ENCODE measurements around the gene ZNF74. TPM values are rescaled to one million over a fixed set of nuclear protein-coding genes. Genes with fewer than 3 reads are reported as not detected.

The ZNF74 gene
- total and polyA plus RNA-seq, 7 donors: 2.1 to 4.8 (median 4.0) TPM

- TF ChIP-seq, protein P1, sequence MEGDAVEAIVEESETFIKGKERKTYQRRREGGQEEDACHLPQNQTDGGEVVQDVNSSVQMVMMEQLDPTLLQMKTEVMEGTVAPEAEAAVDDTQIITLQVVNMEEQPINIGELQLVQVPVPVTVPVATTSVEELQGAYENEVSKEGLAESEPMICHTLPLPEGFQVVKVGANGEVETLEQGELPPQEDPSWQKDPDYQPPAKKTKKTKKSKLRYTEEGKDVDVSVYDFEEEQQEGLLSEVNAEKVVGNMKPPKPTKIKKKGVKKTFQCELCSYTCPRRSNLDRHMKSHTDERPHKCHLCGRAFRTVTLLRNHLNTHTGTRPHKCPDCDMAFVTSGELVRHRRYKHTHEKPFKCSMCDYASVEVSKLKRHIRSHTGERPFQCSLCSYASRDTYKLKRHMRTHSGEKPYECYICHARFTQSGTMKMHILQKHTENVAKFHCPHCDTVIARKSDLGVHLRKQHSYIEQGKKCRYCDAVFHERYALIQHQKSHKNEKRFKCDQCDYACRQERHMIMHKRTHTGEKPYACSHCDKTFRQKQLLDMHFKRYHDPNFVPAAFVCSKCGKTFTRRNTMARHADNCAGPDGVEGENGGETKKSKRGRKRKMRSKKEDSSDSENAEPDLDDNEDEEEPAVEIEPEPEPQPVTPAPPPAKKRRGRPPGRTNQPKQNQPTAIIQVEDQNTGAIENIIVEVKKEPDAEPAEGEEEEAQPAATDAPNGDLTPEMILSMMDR (IDR thresholded peaks at IDR 0.05): no peak
- Histone ChIP-seq H3K36me3 (ENCODE audit: insufficient read depth in 1 of 2, low read depth in 1 of 2) (no peaks in the 10 kb centered on the region), H3K4me1 (no peaks in the 10 kb centered on the region), H3K4me3 (no peak overlapping the region), H3K27ac (no peak overlapping the region), H3K9me3 (no peaks in the 10 kb centered on the region), H3K27me3 (ENCODE audit: insufficient read depth in 3 of 3, low read length in 2 of 3) (peaks cover 0 to 15% (median 0%) of the 10 kb centered on the region in 3 donors)
- ATAC-seq (no peak), DNase-seq (no peak)
- intact Hi-C loops (cut with DNase I): no loop called here
- WGBS, 3 donors: 68 to 93% (median 89%) methylated on average over 2 of the region's 2 CpGs
Measured at GRCh38 chr22:20384171-20384570, 9.8 kb upstream of the ZNF74 start.

- Histone ChIP-seq H3K4me3 (no peak overlapping the region), H3K27ac (no peak overlapping the region), H3K9me3 (no peaks in the 10 kb centered on the region), H3K4me1 (no peaks in the 10 kb centered on the region), H3K36me3 (ENCODE audit: insufficient read depth in 1 of 2, low read depth in 1 of 2) (no peaks in the 10 kb centered on the region), H3K27me3 (ENCODE audit: insufficient read depth in 3 of 3, low read length in 2 of 3) (peaks cover 0 to 15% (median 0%) of the 10 kb centered on the region in 3 donors)
- DNase-seq (no peak), ATAC-seq (no peak)
- intact Hi-C loops (cut with DNase I): no loop called here
- TF ChIP-seq, protein P1 (IDR thresholded peaks at IDR 0.05): no peak
- 89 to 91% (median 91%) methylated on average over 6 of the region's 6 CpGs for WGBS, 3 donors
Measured at GRCh38 chr22:20384865-20385264, 9.1 kb upstream of the ZNF74 start.

GRCh38 chr22:20386336-20386735, 7.6 kb upstream of the ZNF74 start:
- H3K4me3 ChIP-seq: no peak overlapping the region
- H3K9me3 ChIP-seq: no peaks in the 10 kb centered on the region
- no peak for ATAC-seq
- peaks cover 0 to 15% (median 0%) of the 10 kb centered on the region in 3 donors for H3K27me3 ChIP-seq (ENCODE audit: insufficient read depth in 3 of 3, low read length in 2 of 3)
- 83 to 89% (median 86%) methylated on average over 2 of the region's 2 CpGs for WGBS, 3 donors
- DNase-seq: no peak
- intact Hi-C loops (cut with DNase I): no loop called here
- TF ChIP-seq, protein P1 (IDR thresholded peaks at IDR 0.05): no peak
- H3K4me1 ChIP-seq: no peaks in the 10 kb centered on the region
- no peak overlapping the region for H3K27ac ChIP-seq
- no peaks in the 10 kb centered on the region for H3K36me3 ChIP-seq (ENCODE audit: insufficient read depth in 1 of 2, low read depth in 1 of 2)

GRCh38 chr22:20386972-20387371, 7.0 kb upstream of the ZNF74 start:
- TF ChIP-seq, protein P1 (IDR thresholded peaks at IDR 0.05): no peak
- no peaks in the 10 kb centered on the region for H3K9me3 ChIP-seq
- no peaks in the 10 kb centered on the region for H3K4me1 ChIP-seq
- intact Hi-C loops (cut with DNase I): no loop called here
- DNase-seq: no peak
- H3K4me3 ChIP-seq: no peak overlapping the region
- no peak for ATAC-seq
- H3K27me3 ChIP-seq (ENCODE audit: insufficient read depth in 3 of 3, low read length in 2 of 3): peaks cover 0 to 15% (median 0%) of the 10 kb centered on the region in 3 donors
- H3K36me3 ChIP-seq (ENCODE audit: insufficient read depth in 1 of 2, low read depth in 1 of 2): no peaks in the 10 kb centered on the region
- WGBS, 3 donors: 80 to 85% (median 83%) methylated on average over 4 of the region's 4 CpGs
- H3K27ac ChIP-seq: no peak overlapping the region

DNA sequence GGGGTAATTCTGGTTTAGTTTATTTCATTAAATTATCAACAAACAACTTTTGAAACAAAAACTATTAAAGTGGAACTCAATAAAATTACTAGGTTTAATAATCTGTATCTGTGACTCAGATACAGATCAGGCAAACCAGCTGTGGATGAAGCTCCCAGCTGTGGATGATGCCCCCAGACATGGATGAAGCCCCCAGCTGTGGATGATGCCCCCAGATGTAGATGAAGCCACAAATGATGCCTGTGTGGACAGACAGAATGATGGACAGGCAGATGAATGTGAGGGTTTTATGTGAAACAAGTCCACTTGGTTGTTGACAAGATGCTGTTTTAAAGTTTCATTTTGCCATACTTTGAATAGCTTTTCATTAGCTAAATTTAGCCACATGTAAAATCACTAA, 5.8 kb upstream of the ZNF74 start:
- Histone ChIP-seq H3K36me3 (ENCODE audit: insufficient read depth in 1 of 2, low read depth in 1 of 2) (no peaks in the 10 kb centered on the region), H3K4me3 (no peak overlapping the region), H3K27ac (no peak overlapping the region), H3K27me3 (ENCODE audit: insufficient read depth in 3 of 3, low read length in 2 of 3) (peaks cover 0 to 15% (median 0%) of the 10 kb centered on the region in 3 donors), H3K9me3 (no peaks in the 10 kb centered on the region), H3K4me1 (no peaks in the 10 kb centered on the region)
- intact Hi-C loops (cut with DNase I): no loop called here
- TF ChIP-seq, protein P1 (IDR thresholded peaks at IDR 0.05): no peak
- DNase-seq (no peak), ATAC-seq (no peak)

Data from psoas muscle (tissue), 8 donors.